Activated T-cell treated with anti-CD3 and anti-CD28 coated beads, Interleukin-2, amount 50 U/mL, for 4 hours (primary cell): ENCODE results near the gene RALGAPA2. TPM values are rescaled to one million over a fixed set of nuclear protein-coding genes. Genes with fewer than 3 reads are reported as not detected.
A peak's percentile ranks its signal among the peaks of the same experiment; 100 is the strongest.

Source experiments
- ATAC-seq, 2 donors: fragments of 200-7000 bp; cut with Tn5 transposase; one replicate each; pipeline ENCODE4 v1.10.0; 2021
- DNase-seq: peaks from one replicate; pipeline ENCODE4 v3.0.0-alpha.2; 2020
- H3K27me3 Mint-ChIP-seq: one replicate; pipeline ENCODE4 v1.8.0; 2021; ENCODE audit warnings: low read depth, mixed read lengths
- H3K36me3 Mint-ChIP-seq: one replicate; pipeline ENCODE4 v1.8.0; 2022; ENCODE audit warnings: mixed read lengths; ENCODE audit not compliant: insufficient read depth
- H3K4me1 Mint-ChIP-seq: one replicate; pipeline ENCODE4 v1.8.0; 2021; ENCODE audit warnings: low read depth, mixed read lengths
- H3K4me3 Mint-ChIP-seq: one replicate; pipeline ENCODE4 v1.8.0; 2021; ENCODE audit warnings: mild to moderate bottlenecking, moderate library complexity, mixed read lengths
- H3K9me3 Mint-ChIP-seq: one replicate; pipeline ENCODE4 v1.8.0; 2021; ENCODE audit warnings: mixed read lengths
- total RNA-seq, 3 donors: library from RNA; stranded (reverse); gene quantifications; one replicate each; pipeline ENCODE4 v1.2.1, GENCODE V29; 2021

The RALGAPA2 gene
- total RNA-seq, 3 donors from 2014 or later = 5.9 to 8.3 (median 7.2) TPM

DNA sequence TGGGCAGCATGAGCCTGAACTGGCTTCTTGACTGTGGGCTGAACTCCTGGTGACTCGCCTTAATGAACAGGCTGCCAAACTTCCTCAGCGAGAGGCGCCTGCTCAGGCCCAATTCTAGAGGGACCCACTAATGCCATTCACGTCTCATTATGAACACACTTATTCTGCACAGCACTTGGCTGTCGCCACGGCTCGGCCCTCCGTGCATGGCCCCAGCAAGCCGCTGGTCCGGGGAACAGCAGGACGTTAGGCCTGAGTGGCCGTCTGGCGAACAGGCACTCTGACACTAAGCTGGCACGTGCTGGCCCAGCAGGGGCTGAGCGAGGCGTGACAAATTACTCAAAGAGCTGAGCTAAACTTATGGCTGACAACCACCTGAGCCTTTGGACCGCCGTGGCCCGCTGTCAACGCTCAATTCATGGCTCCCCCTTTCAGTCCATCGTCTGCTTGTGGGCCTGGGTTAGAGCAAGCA lies 298.6 kb downstream of the RALGAPA2 start:
- no peak for ATAC-seq
- Mint-ChIP-seq H3K36me3 (peaks cover 21% of the 10 kb centered on the region), H3K4me1 (peaks cover 21% of the 10 kb centered on the region), H3K4me3 (no peak overlapping the region), H3K27me3 (no peaks in the 10 kb centered on the region), H3K9me3 (no peaks in the 10 kb centered on the region)
- DNase-seq = no peak

DNA sequence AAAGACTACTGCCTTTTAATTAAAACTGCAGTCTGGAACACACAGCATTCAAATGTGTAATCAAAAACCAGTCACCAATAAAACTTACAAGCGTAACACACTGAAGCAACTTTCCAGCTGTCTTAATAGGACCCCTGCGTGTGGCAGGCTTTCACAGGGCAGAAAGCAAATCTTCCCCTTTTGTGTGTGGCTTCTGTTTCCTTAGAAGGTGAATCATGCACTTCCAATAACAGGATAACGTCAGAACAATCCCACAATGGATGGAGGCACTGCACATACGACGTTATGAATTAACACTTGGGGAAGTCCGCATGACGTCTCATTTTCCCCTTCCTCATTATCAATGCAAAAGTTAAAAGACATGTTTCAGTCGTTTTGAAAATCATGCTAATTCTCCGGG lies 299.7 kb downstream of the RALGAPA2 start:
- no peak for DNase-seq
- Mint-ChIP-seq H3K4me1 (peaks cover 16% of the 10 kb centered on the region), H3K4me3 (no peak overlapping the region), H3K27me3 (no peaks in the 10 kb centered on the region), H3K36me3 (peaks cover 17% of the 10 kb centered on the region), H3K9me3 (no peaks in the 10 kb centered on the region)
- peak; percentile 79 to 84 for ATAC-seq

DNA sequence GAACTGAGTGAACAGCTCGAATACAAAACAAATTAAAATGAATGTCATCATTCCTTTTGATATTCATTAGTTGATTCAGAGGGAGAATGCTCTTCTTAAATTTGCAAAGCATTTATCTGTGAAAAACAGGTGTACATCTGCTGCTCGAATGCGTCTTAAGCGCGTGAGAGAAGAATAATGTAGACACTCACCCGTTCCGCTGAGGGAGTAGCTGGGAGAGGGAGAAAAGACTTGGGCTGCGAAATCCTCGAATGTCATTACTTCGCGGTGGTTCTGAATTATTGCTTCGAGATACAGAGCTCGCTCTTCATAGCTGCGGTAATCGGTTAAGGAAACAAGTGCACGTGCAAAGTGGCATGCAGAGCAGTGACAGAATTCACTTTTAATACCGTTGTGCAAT lies 300.6 kb downstream of the RALGAPA2 start:
- H3K27me3 Mint-ChIP-seq = no peaks in the 10 kb centered on the region
- peaks cover 20% of the 10 kb centered on the region for H3K36me3 Mint-ChIP-seq
- H3K4me3 Mint-ChIP-seq = peak overlapping the region; percentile 20
- peaks cover 12% of the 10 kb centered on the region for H3K4me1 Mint-ChIP-seq
- H3K9me3 Mint-ChIP-seq = no peaks in the 10 kb centered on the region
- ATAC-seq (no peak), DNase-seq (no peak)

DNA sequence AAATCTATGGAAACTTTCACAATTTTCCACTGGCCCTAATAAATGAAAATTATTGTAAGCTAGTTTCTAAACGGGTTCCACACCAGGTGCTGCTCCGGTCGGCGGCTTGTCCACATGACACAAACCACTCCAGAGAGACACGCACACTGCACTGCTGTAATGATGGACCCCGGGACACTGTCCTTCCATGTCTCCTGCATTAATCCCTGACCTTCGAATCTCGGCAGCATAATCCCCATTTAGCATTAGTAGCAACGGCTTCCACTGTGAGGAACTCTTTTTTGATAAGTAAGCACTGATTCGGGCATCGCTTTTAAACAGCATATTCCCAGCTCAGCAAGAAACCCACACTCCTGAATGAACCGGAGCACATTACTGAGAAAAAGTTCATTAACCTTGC lies 301.0 kb downstream of the RALGAPA2 start:
- Mint-ChIP-seq H3K36me3 (peaks cover 20% of the 10 kb centered on the region), H3K4me1 (peaks cover 12% of the 10 kb centered on the region), H3K9me3 (no peaks in the 10 kb centered on the region), H3K4me3 (peak overlapping the region; percentile 0), H3K27me3 (no peaks in the 10 kb centered on the region)
- DNase-seq (no peak), ATAC-seq (no peak)

DNA sequence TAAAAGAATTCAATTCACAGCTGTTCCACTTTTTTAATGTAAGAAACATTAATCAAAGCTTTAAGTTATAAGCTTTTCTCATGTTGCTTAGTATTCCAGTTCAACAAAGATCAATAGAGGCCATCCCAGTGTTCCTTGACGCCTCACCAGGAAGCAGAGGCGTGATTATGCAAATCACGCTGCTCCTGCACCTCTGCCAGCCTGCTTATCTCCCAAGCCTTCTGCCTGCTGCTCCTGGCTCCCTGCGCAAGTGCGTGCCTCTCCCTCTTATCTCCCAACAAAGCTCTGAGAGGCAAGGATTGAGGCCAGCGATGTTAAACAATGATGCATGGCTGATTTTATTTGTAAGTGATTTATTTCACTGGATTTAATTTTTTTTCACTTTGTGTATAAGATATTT lies 301.8 kb downstream of the RALGAPA2 start:
- Mint-ChIP-seq H3K9me3 (no peaks in the 10 kb centered on the region), H3K4me3 (no peak overlapping the region), H3K27me3 (no peaks in the 10 kb centered on the region), H3K36me3 (peaks cover 19% of the 10 kb centered on the region), H3K4me1 (peaks cover 12% of the 10 kb centered on the region)
- ATAC-seq (no peak), DNase-seq (no peak)

DNA sequence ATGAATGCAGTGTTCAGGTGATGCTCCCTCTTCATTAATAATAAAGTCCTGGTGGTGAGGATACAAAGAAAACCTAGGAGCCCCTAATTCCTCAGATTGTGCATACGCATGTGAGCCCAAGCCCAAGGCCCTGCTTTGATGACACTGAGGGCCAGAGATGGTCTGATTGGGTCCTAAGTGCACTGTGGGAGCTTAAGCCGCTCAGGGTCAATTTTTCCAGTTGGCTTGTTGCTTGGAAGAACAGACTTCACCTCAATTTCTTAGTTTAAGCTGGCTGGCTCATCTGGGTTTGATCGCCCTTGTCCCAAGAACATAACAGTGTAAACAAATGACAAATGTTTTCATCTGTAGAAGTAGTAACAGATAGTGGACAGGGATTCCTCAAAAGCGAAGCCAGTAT lies 303.1 kb downstream of the RALGAPA2 start:
- no peaks in the 10 kb centered on the region for H3K9me3 Mint-ChIP-seq
- no peak overlapping the region for H3K4me3 Mint-ChIP-seq
- H3K36me3 Mint-ChIP-seq = peaks cover 19% of the 10 kb centered on the region
- H3K4me1 Mint-ChIP-seq = peaks cover 11% of the 10 kb centered on the region
- ATAC-seq = no peak
- no peak for DNase-seq
- H3K27me3 Mint-ChIP-seq = no peaks in the 10 kb centered on the region

DNA sequence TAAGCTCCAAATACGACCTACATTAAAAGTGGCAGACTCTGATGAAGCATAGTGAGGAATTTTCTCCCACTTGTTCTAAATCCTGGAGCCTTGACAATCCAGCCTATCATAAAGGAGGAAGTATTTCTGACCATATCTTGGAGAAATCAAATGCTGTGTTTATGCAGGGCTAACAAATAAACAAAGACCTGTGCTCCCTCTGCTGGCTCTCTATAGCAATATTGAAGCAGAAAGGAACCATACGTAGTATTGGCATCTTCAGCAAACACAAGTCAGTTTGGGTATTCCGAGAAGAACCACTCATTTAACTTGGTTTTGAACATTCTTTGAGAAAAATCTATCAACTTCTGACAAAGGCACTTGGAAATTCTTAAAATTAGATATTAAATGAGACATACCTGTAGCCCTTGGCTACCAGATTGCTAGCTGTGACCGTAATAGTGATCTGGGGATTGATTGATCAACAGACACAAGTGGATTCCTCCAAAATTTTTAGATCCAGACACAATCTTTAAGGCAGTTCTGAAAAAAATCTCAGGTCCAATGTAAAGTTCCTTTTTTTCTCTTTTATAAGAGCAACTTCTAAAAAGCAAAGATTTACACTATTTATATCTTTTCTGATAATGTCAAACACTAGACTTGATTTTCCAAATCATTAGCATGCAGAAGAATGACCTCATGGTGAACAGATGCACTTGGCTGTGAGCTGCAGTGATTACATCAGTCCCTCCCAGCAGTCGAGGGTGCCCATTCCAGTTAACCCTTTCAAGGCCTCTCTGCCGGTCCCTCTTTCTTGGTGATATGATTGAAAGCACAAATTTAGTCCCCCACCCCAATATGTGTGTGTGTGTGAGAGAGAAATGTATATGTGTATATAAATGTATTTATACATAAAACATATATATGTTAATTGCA lies 304.3 kb downstream of the RALGAPA2 start:
- Mint-ChIP-seq H3K4me3 (no peak overlapping the region), H3K9me3 (no peaks in the 10 kb centered on the region), H3K4me1 (peaks cover 7% of the 10 kb centered on the region), H3K36me3 (peaks cover 20% of the 10 kb centered on the region), H3K27me3 (no peaks in the 10 kb centered on the region)
- ATAC-seq (no peak), DNase-seq (no peak)

DNA sequence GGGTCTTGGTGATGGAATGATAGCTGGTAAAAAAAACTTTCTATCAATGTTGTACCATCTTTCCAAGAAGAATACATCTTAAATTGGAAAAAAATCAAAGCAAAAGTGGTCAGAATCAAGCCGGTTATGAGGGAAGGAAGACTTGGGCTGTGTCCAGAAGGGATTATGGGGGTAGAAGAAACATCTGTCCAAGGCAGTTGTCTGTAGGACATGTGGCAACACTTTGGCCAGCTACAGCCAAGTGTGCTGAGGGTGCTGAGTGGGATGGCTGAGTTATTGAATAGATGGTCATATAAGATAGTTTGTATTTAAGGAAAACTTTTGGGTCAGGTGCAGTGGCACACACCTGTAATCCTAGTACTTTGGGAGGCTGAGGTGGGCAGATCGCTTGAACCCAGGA lies 306.1 kb downstream of the RALGAPA2 start:
- ATAC-seq (no peak), DNase-seq (no peak)
- H3K36me3 Mint-ChIP-seq = peaks cover 18% of the 10 kb centered on the region
- H3K4me1 Mint-ChIP-seq = no peaks in the 10 kb centered on the region
- no peaks in the 10 kb centered on the region for H3K27me3 Mint-ChIP-seq
- H3K4me3 Mint-ChIP-seq = no peak overlapping the region
- no peaks in the 10 kb centered on the region for H3K9me3 Mint-ChIP-seq

DNA sequence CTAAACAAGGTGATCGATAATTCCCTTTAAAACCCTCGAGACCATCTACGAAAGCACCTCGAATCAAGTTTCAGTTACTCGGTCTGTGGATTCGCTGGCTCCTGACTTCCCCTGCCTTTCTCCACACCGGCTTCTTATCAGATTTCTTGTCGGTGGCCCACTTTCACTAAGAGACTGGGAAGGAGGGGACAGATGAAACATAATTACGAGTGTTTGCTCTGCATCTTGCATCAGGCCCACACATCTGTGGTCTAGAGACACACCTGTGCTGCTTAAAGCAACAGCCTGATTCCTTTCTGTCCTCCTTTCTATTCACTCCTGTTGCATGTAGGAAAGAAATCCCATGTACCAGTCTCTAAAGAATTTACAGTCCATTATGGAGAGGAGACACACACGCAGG lies 306.8 kb downstream of the RALGAPA2 start:
- H3K4me1 Mint-ChIP-seq = no peaks in the 10 kb centered on the region
- ATAC-seq = no peak
- H3K36me3 Mint-ChIP-seq = peaks cover 17% of the 10 kb centered on the region
- H3K9me3 Mint-ChIP-seq = no peaks in the 10 kb centered on the region
- H3K4me3 Mint-ChIP-seq = no peak overlapping the region
- H3K27me3 Mint-ChIP-seq = no peaks in the 10 kb centered on the region
- no peak for DNase-seq

DNA sequence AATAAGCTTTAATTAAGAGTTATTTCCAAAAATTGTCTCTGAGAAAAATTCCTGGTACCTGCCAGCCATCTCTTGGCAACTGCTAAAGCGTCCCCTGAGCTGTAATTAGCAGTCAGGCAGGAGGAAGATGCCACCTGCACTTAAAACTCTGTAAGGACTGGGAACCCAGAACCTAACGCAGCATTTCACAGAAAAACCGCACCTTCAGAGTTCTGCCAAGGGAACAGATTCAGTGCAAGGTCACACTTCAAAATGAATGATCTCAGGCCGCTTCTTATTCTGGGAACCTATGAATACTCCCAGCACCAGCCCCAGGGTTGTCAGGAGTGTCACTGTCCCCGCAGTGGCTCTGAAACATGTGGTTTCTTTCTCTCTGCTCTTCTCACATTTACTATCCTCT lies 307.8 kb downstream of the RALGAPA2 start:
- Mint-ChIP-seq H3K27me3 (no peaks in the 10 kb centered on the region), H3K4me3 (no peak overlapping the region), H3K9me3 (no peaks in the 10 kb centered on the region), H3K36me3 (peaks cover 14% of the 10 kb centered on the region), H3K4me1 (no peaks in the 10 kb centered on the region)
- DNase-seq = no peak
- ATAC-seq = no peak

DNA sequence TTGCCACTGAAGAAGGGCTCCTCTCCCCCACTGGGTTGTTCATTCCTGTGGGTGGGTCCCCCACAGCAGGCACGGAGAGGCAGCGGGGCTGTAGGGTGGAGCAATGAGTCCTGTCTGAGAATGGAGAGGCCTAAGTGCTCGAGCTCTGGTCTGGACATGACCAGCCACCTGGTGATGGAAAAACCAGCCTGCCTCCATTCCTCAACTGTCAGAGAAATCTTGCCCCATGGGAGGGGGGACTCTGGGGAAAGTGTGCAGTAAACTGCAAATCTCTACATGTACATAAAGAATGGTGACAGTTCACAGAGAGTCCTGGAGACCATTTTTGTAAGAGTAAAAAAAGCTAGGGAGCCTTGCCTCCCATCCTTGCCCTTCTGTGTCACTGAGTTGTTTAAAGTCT lies 310.5 kb downstream of the RALGAPA2 start:
- no peak overlapping the region for H3K4me3 Mint-ChIP-seq
- H3K27me3 Mint-ChIP-seq = no peaks in the 10 kb centered on the region
- H3K4me1 Mint-ChIP-seq = no peaks in the 10 kb centered on the region
- DNase-seq (no peak), ATAC-seq (no peak)
- H3K36me3 Mint-ChIP-seq = peaks cover 19% of the 10 kb centered on the region
- no peaks in the 10 kb centered on the region for H3K9me3 Mint-ChIP-seq

DNA sequence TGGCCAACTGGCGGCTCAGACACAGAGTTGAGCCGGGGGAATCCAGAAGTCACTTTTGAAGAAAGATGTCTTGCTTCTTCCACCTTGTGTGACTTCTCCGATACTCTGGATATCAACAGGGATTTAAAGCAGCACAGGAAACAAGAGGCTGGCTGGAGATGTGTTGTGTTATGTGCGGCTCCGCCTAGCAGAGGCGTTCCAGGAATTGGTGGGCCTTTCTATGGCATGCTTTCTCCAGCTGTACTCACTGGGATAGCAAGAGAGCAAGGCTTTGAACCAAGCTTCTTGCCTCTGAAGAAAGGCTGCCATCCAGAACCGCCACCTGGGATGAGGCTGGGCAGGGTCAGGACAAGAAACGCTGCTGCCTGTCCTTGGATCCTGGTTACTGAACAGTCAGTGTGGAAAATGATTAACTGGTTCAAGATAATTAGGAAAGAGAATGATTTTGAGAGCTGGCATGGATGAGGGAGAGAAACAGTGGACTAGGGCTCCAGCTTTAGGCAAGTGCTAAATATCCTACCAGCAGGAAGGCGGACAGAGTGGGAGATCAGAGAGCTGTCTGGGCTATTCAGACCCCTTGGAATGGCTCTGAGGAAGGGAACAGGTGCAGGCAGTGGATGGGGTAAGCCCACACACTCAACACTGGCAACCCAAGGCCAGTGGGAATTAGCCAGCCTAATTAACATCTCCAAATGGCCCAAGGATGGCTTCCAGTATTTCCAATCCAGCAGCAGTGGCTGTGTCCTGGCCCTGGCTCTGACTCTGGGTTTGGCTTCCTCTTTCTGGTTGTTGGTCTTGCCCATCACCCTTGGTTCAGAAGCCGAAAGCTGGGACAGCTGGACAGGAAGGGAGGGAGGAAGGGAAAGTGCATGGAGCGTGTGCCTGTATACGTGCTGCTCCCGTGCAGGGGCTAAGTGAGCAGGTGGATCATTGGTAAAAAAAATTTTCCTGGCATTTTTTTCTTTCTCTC lies 312.6 kb downstream of the RALGAPA2 start:
- Mint-ChIP-seq H3K36me3 (peaks cover 17% of the 10 kb centered on the region), H3K4me3 (no peak overlapping the region), H3K9me3 (no peaks in the 10 kb centered on the region), H3K4me1 (no peaks in the 10 kb centered on the region), H3K27me3 (no peaks in the 10 kb centered on the region)
- DNase-seq = no peak
- no peak for ATAC-seq

DNA sequence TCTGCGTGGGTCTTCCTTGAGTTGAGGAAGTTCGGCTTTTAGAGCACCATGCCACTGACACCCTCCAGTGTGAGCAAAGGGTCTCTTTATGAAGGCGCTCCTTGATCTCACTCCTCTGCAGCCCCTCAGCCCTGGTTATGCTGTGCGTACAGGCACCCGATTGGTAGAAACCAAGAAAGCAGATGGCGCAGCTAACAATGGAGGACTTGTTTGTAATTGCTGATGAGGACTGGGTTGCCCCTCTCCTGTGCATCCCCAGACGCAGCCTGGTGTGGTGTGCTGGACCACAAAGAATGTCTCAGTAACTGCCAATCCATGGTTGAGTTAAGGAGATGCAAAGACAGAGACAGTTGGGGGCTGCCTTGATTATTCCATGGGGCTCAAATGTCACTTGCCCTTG lies 314.3 kb downstream of the RALGAPA2 start:
- H3K36me3 Mint-ChIP-seq = peaks cover 22% of the 10 kb centered on the region
- no peak overlapping the region for H3K4me3 Mint-ChIP-seq
- no peaks in the 10 kb centered on the region for H3K9me3 Mint-ChIP-seq
- DNase-seq (no peak), ATAC-seq (no peak)
- H3K4me1 Mint-ChIP-seq = no peaks in the 10 kb centered on the region
- no peaks in the 10 kb centered on the region for H3K27me3 Mint-ChIP-seq

DNA sequence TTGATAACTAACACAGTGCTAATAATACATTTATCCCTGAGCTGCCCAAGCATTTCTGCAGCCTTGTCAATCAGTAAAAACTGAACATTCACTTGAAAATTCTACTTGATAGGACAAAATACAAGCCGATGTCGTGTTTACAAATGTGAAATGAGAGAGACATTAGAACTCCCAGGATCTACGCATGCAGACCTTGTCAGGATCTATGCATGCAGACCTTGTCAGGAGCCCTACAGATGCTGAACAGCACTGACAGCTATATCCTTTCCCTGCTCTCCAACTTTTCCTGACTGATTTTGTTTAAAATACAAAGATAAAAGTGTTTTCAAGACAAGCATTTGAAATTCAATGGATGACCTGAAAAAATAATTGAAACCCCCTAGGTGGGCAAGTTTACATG lies 315.6 kb downstream of the RALGAPA2 start:
- DNase-seq (no peak), ATAC-seq (no peak)
- Mint-ChIP-seq H3K4me1 (no peaks in the 10 kb centered on the region), H3K36me3 (peaks cover 27% of the 10 kb centered on the region), H3K27me3 (no peaks in the 10 kb centered on the region), H3K4me3 (no peak overlapping the region), H3K9me3 (no peaks in the 10 kb centered on the region)
